ENCODE results near the gene SIM1. TPM values are rescaled to one million over a fixed set of nuclear protein-coding genes. Genes with fewer than 3 reads are reported as not detected.

SIM1 gene
- total RNA-seq, 1 experiment from 2014 or later = not detected

- H3K79me2 ChIP-seq (ENCODE audit: low read length) = no peaks in the 10 kb centered on the region
- intact Hi-C loops (cut with micrococcal nuclease) = no loop called here
These were observed 10.0 kb downstream of the SIM1 start for GRCh38 chr6:100454551-100455229.

GRCh38 chr6:100453701-100454521, 10.8 kb downstream of the SIM1 start:
- Histone ChIP-seq H3K4me2 (ENCODE audit: low read length) (peak overlapping the region; percentile 43), H3K79me2 (ENCODE audit: low read length) (no peaks in the 10 kb centered on the region), H3K9ac (ENCODE audit: low read length) (no peak overlapping the region), H3K9me2 (replicated peaks; ENCODE audit: low read length) (no peaks in the 10 kb centered on the region), H2AFZ (ENCODE audit: low read length) (peak overlapping the region; percentile 56), H3K27me3 (ENCODE audit: low read length) (no peaks in the 10 kb centered on the region), H3K9me3 (ENCODE audit: low read length) (no peaks in the 10 kb centered on the region), H4K20me1 (ENCODE audit: low read length) (no peaks in the 10 kb centered on the region), H3F3A (ENCODE audit: low read length, unreplicated experiment) (no peaks in the 10 kb centered on the region), H3K36me3 (ENCODE audit: low read depth, low read length) (no peaks in the 10 kb centered on the region), H3K27ac (ENCODE audit: low read length) (no peak overlapping the region), H3K4me1 (ENCODE audit: insufficient read depth, low read length) (no peaks in the 10 kb centered on the region), H3K4me3 (ENCODE audit: low read length) (peak overlapping the region; percentile 46; the same call in 1 of the 2 replicates)
- BruUV-seq (replicated peaks) = no TSS peak
- ChIA-PET POLR2A (ENCODE audit: unreplicated experiment) (no interaction called here), CTCF (no interaction called here)
- TF ChIP-seq EZH2 (IDR thresholded peaks at IDR 0.05; ENCODE audit: low read length, unreplicated experiment) (no peak), EZH2phosphoT487 (IDR thresholded peaks at IDR 0.05; ENCODE audit: borderline replicate concordance, low read length) (no peak), CTCF (conservative IDR thresholded peaks at IDR 0.05; ENCODE audit: low read depth, low read length) (no peak)
- peak; percentile 57; the same call in 1 of the 2 replicates for ATAC-seq
- intact Hi-C loops (cut with micrococcal nuclease) = no loop called here
- peak; percentile 26 for DNase-seq

More at GRCh38 chr6:100454551-100455229, 10.0 kb downstream of the SIM1 start:
- no peak for ATAC-seq
- H3K27me3 ChIP-seq (ENCODE audit: low read length) = no peaks in the 10 kb centered on the region
- H3K4me2 ChIP-seq (ENCODE audit: low read length) = peak overlapping the region; percentile 43
- no peaks in the 10 kb centered on the region for H3K9me3 ChIP-seq (ENCODE audit: low read length)
- ChIA-PET POLR2A (ENCODE audit: unreplicated experiment) (no interaction called here), CTCF (no interaction called here)
- no peaks in the 10 kb centered on the region for H4K20me1 ChIP-seq (ENCODE audit: low read length)
- BruUV-seq (replicated peaks) = no TSS peak
- H3K36me3 ChIP-seq (ENCODE audit: low read depth, low read length) = no peaks in the 10 kb centered on the region
- no peak overlapping the region for H3K9ac ChIP-seq (ENCODE audit: low read length)
- no peak overlapping the region for H3K27ac ChIP-seq (ENCODE audit: low read length)
- peak overlapping the region; percentile 56 for H2AFZ ChIP-seq (ENCODE audit: low read length)
- peak overlapping the region; percentile 46; the same call in 1 of the 2 replicates for H3K4me3 ChIP-seq (ENCODE audit: low read length)
- H3K9me2 ChIP-seq (replicated peaks; ENCODE audit: low read length) = no peaks in the 10 kb centered on the region
- no peak for TF ChIP-seq EZH2phosphoT487 (IDR thresholded peaks at IDR 0.05; ENCODE audit: borderline replicate concordance, low read length)
- TF ChIP-seq EZH2 (IDR thresholded peaks at IDR 0.05; ENCODE audit: low read length, unreplicated experiment) = no peak
- TF ChIP-seq CTCF (conservative IDR thresholded peaks at IDR 0.05; ENCODE audit: low read depth, low read length) = no peak
- H3K4me1 ChIP-seq (ENCODE audit: insufficient read depth, low read length) = no peaks in the 10 kb centered on the region
- H3F3A ChIP-seq (ENCODE audit: low read length, unreplicated experiment) = no peaks in the 10 kb centered on the region
- no peak for DNase-seq

All from PC-3 (cell line).